Activated T-helper 17 cell treated with anti-CD3 and anti-CD28 coated beads, Interleukin-2, amount 50 U/mL, for 72 hours (primary cell): ENCODE data around the gene DDX27. TPM values are rescaled to one million over a fixed set of nuclear protein-coding genes. Genes with fewer than 3 reads are reported as not detected.

ENCODE experiments used
- ATAC-seq: fragments of 150-1000 bp; cut with Tn5 transposase; replicated peaks from 2 replicates; pipeline ENCODE4 v1.10.0; 2021; ENCODE audit warnings: mild to moderate bottlenecking, moderate library complexity
- H3K27ac Mint-ChIP-seq: one replicate; pipeline ENCODE4 v1.8.0; 2022; ENCODE audit warnings: mixed read lengths
- H3K27me3 Mint-ChIP-seq: one replicate; pipeline ENCODE4 v1.8.0; 2022; ENCODE audit warnings: mixed read lengths
- H3K36me3 Mint-ChIP-seq: one replicate; pipeline ENCODE4 v1.8.0; 2022; ENCODE audit warnings: low read depth, mild to moderate bottlenecking, mixed read lengths
- H3K4me1 Mint-ChIP-seq: one replicate; pipeline ENCODE4 v1.8.0; 2022; ENCODE audit warnings: mixed read lengths
- H3K4me3 Mint-ChIP-seq: one replicate; pipeline ENCODE4 v1.8.0; 2022; ENCODE audit warnings: mild to moderate bottlenecking, mixed read lengths
- H3K9me3 Mint-ChIP-seq: one replicate; pipeline ENCODE4 v1.8.0; 2022; ENCODE audit warnings: mixed read lengths
- total RNA-seq, 2 donors: library from RNA; stranded (reverse); gene quantifications; one replicate each; pipeline ENCODE4 v1.2.3, GENCODE V29; 2022

The DDX27 gene
- total RNA-seq, 2 donors from 2014 or later: 35.6 to 56.3 TPM

GRCh38 chr20:49281913-49282467 is 62.8 kb downstream of the DDX27 start:
- peaks cover 99% of the 10 kb centered on the region for H3K36me3 Mint-ChIP-seq
- peak overlapping the region; percentile 98 for H3K4me3 Mint-ChIP-seq
- H3K9me3 Mint-ChIP-seq: peaks cover 16% of the 10 kb centered on the region
- peaks cover 62% of the 10 kb centered on the region for H3K4me1 Mint-ChIP-seq
- no peaks in the 10 kb centered on the region for H3K27me3 Mint-ChIP-seq
- peak overlapping the region; percentile 100 for H3K27ac Mint-ChIP-seq
- no peak for ATAC-seq

GRCh38 chr20:49282584-49283171 is 63.5 kb downstream of the DDX27 start:
- Mint-ChIP-seq H3K27ac (peak overlapping the region; percentile 100), H3K36me3 (peaks cover 99% of the 10 kb centered on the region), H3K9me3 (peaks cover 16% of the 10 kb centered on the region), H3K27me3 (no peaks in the 10 kb centered on the region), H3K4me3 (peak overlapping the region; percentile 98), H3K4me1 (peaks cover 69% of the 10 kb centered on the region)
- no peak for ATAC-seq

GRCh38 chr20:49283176-49283702 is 64.0 kb downstream of the DDX27 start:
- H3K36me3 Mint-ChIP-seq: peaks cover 100% of the 10 kb centered on the region
- no peak for ATAC-seq
- no peaks in the 10 kb centered on the region for H3K27me3 Mint-ChIP-seq
- H3K27ac Mint-ChIP-seq: peak overlapping the region; percentile 100
- H3K9me3 Mint-ChIP-seq: peaks cover 16% of the 10 kb centered on the region
- H3K4me1 Mint-ChIP-seq: peaks cover 75% of the 10 kb centered on the region
- H3K4me3 Mint-ChIP-seq: peak overlapping the region; percentile 98

- no peaks in the 10 kb centered on the region for H3K27me3 Mint-ChIP-seq
- H3K9me3 Mint-ChIP-seq: peaks cover 16% of the 10 kb centered on the region
- peaks cover 100% of the 10 kb centered on the region for H3K36me3 Mint-ChIP-seq
- peak overlapping the region; percentile 98 for H3K4me3 Mint-ChIP-seq
- H3K27ac Mint-ChIP-seq: peak overlapping the region; percentile 100
- ATAC-seq: no peak
- peaks cover 75% of the 10 kb centered on the region for H3K4me1 Mint-ChIP-seq
Measured at GRCh38 chr20:49283703-49284625, 64.7 kb downstream of the DDX27 start.

GRCh38 chr20:49284818-49285217 is 65.6 kb downstream of the DDX27 start:
- Mint-ChIP-seq H3K27me3 (no peaks in the 10 kb centered on the region), H3K27ac (peak overlapping the region; percentile 100), H3K36me3 (peaks cover 100% of the 10 kb centered on the region), H3K4me3 (peak overlapping the region; percentile 98), H3K4me1 (peaks cover 75% of the 10 kb centered on the region), H3K9me3 (peaks cover 16% of the 10 kb centered on the region)
- ATAC-seq: no peak

- H3K4me1 Mint-ChIP-seq: peaks cover 73% of the 10 kb centered on the region
- H3K9me3 Mint-ChIP-seq: peaks cover 14% of the 10 kb centered on the region
- peak overlapping the region; percentile 100 for H3K27ac Mint-ChIP-seq
- peaks cover 100% of the 10 kb centered on the region for H3K36me3 Mint-ChIP-seq
- ATAC-seq: no peak
- H3K4me3 Mint-ChIP-seq: peak overlapping the region; percentile 98
- H3K27me3 Mint-ChIP-seq: no peaks in the 10 kb centered on the region
Measured at GRCh38 chr20:49285233-49285668, 66.0 kb downstream of the DDX27 start.

GRCh38 chr20:49285813-49286494 is 66.7 kb downstream of the DDX27 start:
- peak overlapping the region; percentile 98 for H3K4me3 Mint-ChIP-seq
- ATAC-seq: no peak
- H3K4me1 Mint-ChIP-seq: peaks cover 74% of the 10 kb centered on the region
- H3K27ac Mint-ChIP-seq: peak overlapping the region; percentile 100
- H3K9me3 Mint-ChIP-seq: peaks cover 8% of the 10 kb centered on the region
- peaks cover 100% of the 10 kb centered on the region for H3K36me3 Mint-ChIP-seq
- no peaks in the 10 kb centered on the region for H3K27me3 Mint-ChIP-seq

- H3K4me1 Mint-ChIP-seq: peaks cover 68% of the 10 kb centered on the region
- H3K36me3 Mint-ChIP-seq: peaks cover 99% of the 10 kb centered on the region
- H3K4me3 Mint-ChIP-seq: peak overlapping the region; percentile 98
- ATAC-seq: no peak
- H3K27ac Mint-ChIP-seq: peak overlapping the region; percentile 65
- no peaks in the 10 kb centered on the region for H3K27me3 Mint-ChIP-seq
- peaks cover 3% of the 10 kb centered on the region for H3K9me3 Mint-ChIP-seq
Measured at GRCh38 chr20:49286689-49287551, 67.7 kb downstream of the DDX27 start.

GRCh38 chr20:49287555-49288249 is 68.5 kb downstream of the DDX27 start:
- Mint-ChIP-seq H3K4me3 (peak overlapping the region; percentile 98), H3K27me3 (no peaks in the 10 kb centered on the region), H3K4me1 (peaks cover 60% of the 10 kb centered on the region), H3K36me3 (peaks cover 98% of the 10 kb centered on the region), H3K27ac (peak overlapping the region; percentile 65), H3K9me3 (peaks cover 3% of the 10 kb centered on the region)
- ATAC-seq: no peak

- peak overlapping the region; percentile 98 for H3K4me3 Mint-ChIP-seq
- peak overlapping the region; percentile 65 for H3K27ac Mint-ChIP-seq
- peaks cover 98% of the 10 kb centered on the region for H3K36me3 Mint-ChIP-seq
- H3K9me3 Mint-ChIP-seq: peaks cover under 1% of the 10 kb centered on the region
- ATAC-seq: no peak
- H3K4me1 Mint-ChIP-seq: peaks cover 54% of the 10 kb centered on the region
- H3K27me3 Mint-ChIP-seq: no peaks in the 10 kb centered on the region
Measured at GRCh38 chr20:49288250-49288751, 69.1 kb downstream of the DDX27 start.

- Mint-ChIP-seq H3K36me3 (peaks cover 94% of the 10 kb centered on the region), H3K4me1 (peaks cover 47% of the 10 kb centered on the region), H3K4me3 (no peak overlapping the region), H3K27me3 (no peaks in the 10 kb centered on the region), H3K9me3 (no peaks in the 10 kb centered on the region), H3K27ac (no peak overlapping the region)
- no peak for ATAC-seq
Measured at GRCh38 chr20:49288784-49289696, 69.8 kb downstream of the DDX27 start.

- H3K36me3 Mint-ChIP-seq: peaks cover 83% of the 10 kb centered on the region
- no peak overlapping the region for H3K4me3 Mint-ChIP-seq
- H3K4me1 Mint-ChIP-seq: peaks cover 33% of the 10 kb centered on the region
- H3K27me3 Mint-ChIP-seq: no peaks in the 10 kb centered on the region
- ATAC-seq: peak; percentile 18
- H3K9me3 Mint-ChIP-seq: no peaks in the 10 kb centered on the region
- H3K27ac Mint-ChIP-seq: peak overlapping the region; percentile 42
Measured at GRCh38 chr20:49290608-49291191, 71.5 kb downstream of the DDX27 start.
